GM12878 (cell line): Measurements from ENCODE around the gene YES1.
"Not testable (repeated sequence)": the region's sequence is repeated elsewhere in the genome, so short reads cannot be mapped to it uniquely, and the experiment has no call there.

Experiments used
- CREB1 ChIP-seq: IDR thresholded peaks from 2 replicates; pipeline ENCODE4 v1.6.1; 2012; ENCODE audit warnings: low read depth, mild to moderate bottlenecking, inconsistent platforms
- CTCF ChIP-seq, 3 experiments: IDR thresholded peaks in 2 of 3; conservative IDR thresholded peaks in 1 of 3; 2 replicates each; pipeline ENCODE4 v1.5.1; 2011; ENCODE audit warnings: low read depth in 3 of 3, low read length in 3 of 3, mild to moderate bottlenecking in 3 of 3, control low read depth in 2 of 3, moderate library complexity in 2 of 3, inconsistent platforms in 1 of 3, mixed read lengths in 1 of 3; ENCODE audit not compliant: control insufficient read depth in 2 of 3, insufficient read depth in 1 of 3; ENCODE audit errors: extremely low read depth in 1 of 3
- EZH2 ChIP-seq: IDR thresholded peaks from 2 replicates; pipeline ENCODE4 v1.6.1; 2012; ENCODE audit warnings: low read depth, mild to moderate bottlenecking, control low read depth, inconsistent platforms, low read length, borderline replicate concordance; ENCODE audit not compliant: control insufficient read depth
- POLR2AphosphoS5 ChIP-seq: IDR thresholded peaks from 2 replicates; pipeline ENCODE4 v1.6.1; 2011; ENCODE audit warnings: mild to moderate bottlenecking, low read length, inconsistent platforms
- SIN3A ChIP-seq: IDR thresholded peaks from 2 replicates; pipeline ENCODE4 v1.6.1; 2012; ENCODE audit warnings: low read depth, low read length, improper control_type of control experiment
- SREBF2 ChIP-seq: IDR thresholded peaks from 2 replicates; pipeline ENCODE4 v1.6.1; 2012; ENCODE audit warnings: mild to moderate bottlenecking, low read length

- TF ChIP-seq CTCF (IDR thresholded peaks at IDR 0.05 in 2 of 3, conservative IDR thresholded peaks at IDR 0.05 in 1 of 3; ENCODE audit: control insufficient read depth in 2 of 3, extremely low read depth in 1 of 3, insufficient read depth in 1 of 3, low read depth in 3 of 3, low read length in 3 of 3); SREBF2; CREB1; EZH2; SIN3A; POLR2AphosphoS5: not testable (repeated sequence)
These were observed 129.6 kb downstream of the YES1 start for GRCh38 chr18:682416-682815.
